Amniotic epithelial cell (primary cell): ENCODE results near the gene RPL27.

ENCODE experiments used
- DNase-seq: peaks from one replicate; pipeline ENCODE4 v3.0.0-alpha.2; 2010; ENCODE audit warnings: low read depth

The RPL27 gene

DNA sequence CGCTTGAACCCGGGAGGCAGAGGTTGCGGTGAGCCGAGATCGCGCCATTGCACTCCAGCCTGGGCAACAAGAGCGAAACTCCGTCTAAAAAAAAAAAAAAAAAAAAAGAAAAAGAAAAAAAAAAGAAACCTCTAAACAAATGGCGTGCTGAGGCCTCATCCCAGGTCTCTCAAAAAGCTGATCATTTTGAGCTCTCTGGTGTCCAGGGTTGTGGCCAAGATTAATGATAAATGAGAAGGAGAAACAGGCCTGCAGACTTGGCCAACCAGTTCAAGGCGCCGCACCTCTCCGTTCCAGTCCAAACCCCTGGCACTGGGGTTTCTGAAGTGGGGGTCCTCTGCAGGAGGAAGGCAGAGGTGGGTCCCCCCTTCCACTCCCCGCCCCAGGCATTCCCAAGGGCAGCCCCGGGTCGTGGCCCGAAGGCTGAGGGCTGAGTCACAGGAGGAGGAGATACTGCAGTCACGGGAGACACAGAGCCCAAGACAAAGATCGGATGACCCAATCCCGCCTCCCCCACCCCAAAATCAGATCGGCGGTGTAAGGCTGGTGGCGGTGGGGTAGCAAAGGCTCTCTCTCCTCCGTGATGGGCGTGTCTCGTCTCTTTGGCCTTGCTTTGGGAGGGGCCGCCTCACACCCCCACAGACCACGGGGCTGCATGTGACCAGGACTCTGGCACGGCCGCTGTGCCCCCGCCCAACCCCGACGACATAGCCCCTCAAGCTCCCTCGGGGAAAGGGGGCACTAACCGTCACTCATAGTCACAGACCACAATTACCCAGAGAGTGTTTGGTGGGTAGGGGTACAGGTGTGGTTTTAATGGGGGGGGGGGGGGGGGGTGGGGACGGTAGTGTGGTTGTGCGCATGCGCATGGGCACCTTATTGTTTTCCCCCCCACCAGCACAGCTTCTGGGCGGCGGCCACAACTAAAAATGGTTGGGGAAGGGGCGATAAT, 22.8 kb downstream of the RPL27 start:
- DNase-seq = peak; percentile 65

DNA sequence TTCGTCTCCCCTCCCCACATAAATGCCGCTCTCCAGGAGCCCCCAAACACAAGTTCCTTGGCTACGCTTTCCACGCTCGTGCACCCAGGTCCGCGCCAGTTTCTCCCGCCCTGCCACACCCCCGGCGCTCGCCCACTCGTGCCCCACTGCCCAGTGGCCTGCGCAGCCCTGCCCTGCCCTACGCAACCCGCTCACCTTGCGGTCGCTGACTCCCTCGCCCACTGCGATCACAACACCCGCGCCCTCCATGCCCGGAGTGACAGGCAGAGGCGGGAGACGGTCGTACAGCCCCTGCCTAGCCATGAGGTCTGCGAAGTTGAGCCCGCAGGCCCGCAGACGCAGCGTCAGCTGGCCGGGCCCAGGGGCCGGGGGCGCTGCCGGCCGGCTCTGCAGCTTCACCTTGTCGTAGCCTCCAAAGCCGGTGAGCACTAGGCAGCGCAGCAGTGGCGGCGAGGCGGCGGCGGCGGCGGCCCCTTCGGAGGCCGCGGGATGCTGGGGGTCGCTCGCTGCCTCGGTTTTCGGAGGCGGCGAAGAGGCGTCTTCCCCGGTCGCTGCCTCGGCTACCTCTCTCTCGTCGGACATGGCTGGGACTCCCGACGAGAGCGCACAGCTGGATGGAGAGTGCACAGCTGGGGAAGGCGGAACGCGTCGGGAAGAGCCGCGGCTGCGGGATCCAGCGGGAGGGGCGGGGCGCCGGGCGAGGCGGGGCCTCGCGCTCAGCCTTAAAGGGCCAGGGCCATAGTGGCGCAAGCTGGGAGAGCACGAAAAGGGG, 23.7 kb downstream of the RPL27 start, which contains the start of gene VAT1:
Gene VAT1 (minus strand): TSS at position 645 of the 772 bp plus-strand sequence. CDS start 63 bp downstream, at position 582.
- peak; percentile 65 for DNase-seq

DNA sequence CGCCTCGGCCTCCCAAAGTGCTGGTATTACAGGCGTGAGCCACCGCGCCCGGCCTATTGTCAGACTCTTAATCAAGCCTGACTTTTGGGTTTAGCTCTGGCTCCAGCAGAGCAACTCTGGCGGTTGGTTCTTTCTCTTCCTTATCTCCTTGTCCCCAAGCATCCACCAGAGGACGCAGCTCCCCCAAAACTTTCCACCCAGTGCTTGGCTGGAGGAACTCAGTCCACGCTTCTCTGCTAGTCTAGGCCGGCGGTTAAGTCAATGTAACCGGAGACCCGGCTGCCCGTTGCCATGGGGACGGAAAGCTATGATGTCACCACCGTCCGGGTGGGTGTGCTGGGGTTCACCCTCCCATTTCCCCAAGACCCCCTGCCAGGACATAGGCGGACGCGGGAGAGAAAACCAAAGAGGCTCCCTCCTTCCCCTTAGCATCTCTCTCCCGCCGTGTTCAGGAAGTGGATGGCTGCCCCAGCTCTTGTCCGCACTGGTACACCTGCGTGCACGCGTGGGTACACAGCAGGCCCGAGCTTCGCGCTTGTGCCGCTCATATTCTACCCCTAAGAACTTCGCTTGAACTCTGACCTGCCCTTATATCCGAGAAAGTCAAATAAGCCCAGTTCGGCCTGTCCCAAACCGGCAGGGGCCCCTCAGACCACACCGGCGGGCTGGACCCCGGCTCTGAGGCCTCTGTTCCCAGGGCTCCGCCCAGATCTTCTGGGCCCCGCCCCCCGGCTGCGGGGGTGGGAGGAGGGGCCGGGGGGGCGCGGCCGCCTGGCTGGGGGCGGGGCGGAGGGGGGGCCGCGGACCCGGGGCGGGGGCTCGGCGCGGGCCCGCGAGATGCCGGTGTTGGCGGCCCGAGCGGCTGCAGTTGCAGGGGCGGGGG, 26.4 kb downstream of the RPL27 start, which contains the start of gene RND2:
Gene RND2 (plus strand): TSS at position 825 of the 883 bp plus-strand sequence. CDS start 117 bp downstream, outside the sequence.
- peak; percentile 91 for DNase-seq

GRCh38 chr17:43025290-43025657, 27.1 kb downstream of the RPL27 start:
- no peak for DNase-seq

DNA sequence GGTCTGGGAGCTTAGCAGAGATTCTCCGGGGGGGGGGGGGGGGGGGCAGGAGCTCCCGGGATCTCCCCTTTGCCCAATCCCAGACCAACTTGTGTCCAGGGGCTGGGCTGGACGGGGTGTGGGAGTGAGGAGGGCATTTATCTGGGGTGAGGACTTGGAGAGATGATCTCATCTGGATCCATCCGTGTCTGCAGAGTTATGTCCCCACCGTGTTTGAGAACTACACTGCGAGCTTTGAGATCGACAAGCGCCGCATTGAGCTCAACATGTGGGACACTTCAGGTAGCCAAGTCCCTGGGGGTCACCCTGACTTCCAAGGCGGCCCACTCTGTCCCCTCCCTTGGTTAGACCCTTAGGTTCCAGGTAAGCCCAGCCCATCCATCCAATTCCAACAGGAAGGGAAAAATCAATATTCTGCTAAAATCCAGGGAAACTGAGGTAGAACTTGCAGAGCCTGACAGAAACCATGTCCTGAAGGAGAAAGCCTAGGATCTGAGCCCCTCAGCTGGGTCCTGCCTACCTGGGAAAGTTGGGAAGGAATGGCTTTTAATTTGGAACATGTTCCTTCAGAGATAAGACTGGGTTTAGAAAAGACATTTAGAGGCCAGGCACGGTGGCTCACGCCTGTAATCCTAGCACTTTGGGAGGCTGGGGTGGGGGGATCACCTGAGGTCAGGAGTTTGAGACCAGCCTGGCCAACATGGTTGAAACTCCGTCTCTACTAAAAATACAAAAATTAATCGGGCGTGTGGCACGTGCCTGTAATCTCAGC, 27.7 kb downstream of the RPL27 start:
- DNase-seq = no peak

DNA sequence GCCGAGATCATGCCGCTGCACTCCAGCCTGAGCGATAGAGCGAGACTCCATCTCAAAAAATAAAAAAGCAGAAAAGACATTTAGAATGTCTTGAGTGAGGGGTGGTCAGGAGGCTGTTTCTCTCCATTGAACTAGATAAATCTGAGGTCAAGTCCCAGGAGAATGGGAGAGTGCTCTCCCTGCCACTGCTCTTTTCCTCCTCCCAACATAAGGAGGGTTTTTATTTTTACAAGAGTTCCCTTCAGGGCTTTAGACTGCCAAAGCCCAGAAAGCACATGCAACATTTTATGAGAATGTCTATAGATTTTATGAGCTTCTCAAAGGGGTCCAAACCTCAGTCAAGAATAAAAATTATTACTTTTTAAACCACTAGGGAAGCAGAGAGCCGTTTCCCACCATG, 28.4 kb downstream of the RPL27 start:
- DNase-seq = no peak

GRCh38 chr17:43027091-43028032, 29.1 kb downstream of the RPL27 start:
- no peak for DNase-seq

- no peak for DNase-seq
Measured at GRCh38 chr17:43028221-43028861, 30.1 kb downstream of the RPL27 start.

GRCh38 chr17:43030137-43030767, 32.0 kb downstream of the RPL27 start:
- DNase-seq = no peak

- DNase-seq = no peak
Measured at GRCh38 chr17:43031666-43032065, 33.4 kb downstream of the RPL27 start.

GRCh38 chr17:43033948-43034881, 36.0 kb downstream of the RPL27 start:
- no peak for DNase-seq

- no peak for DNase-seq
Measured at GRCh38 chr17:43034894-43035293, 36.7 kb downstream of the RPL27 start.

- DNase-seq = no peak
Measured at GRCh38 chr17:43039646-43040045, 41.4 kb downstream of the RPL27 start.

DNA sequence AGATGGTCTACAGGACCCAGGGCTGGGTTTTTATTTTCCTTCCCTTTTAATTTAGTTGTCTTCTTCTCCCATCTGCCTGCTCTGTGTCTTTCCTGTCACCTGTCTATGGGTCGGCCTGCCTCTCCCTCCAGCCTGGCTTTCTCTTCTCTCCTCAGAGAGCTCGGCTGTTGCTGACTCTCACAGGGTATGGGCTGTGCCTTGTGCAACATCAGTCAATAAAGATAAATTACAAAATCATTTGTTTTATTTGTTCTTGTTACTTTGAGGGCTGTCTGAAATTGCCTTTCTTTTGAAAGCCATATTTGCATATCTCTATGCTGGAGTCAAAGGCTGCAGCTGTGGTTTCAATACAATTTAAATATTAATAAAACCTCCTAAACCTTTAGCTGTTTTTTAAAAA, 42.4 kb downstream of the RPL27 start:
- no peak for DNase-seq

- DNase-seq = no peak
Measured at GRCh38 chr17:43042025-43042628, 43.9 kb downstream of the RPL27 start.

GRCh38 chr17:43043307-43043706, 45.1 kb downstream of the RPL27 start:
- no peak for DNase-seq

GRCh38 chr17:43044024-43044423, 45.8 kb downstream of the RPL27 start:
- DNase-seq = no peak
